ENCODE results near the gene HTR2C. TPM values are rescaled to one million over a fixed set of nuclear protein-coding genes. Genes with fewer than 3 reads are reported as not detected.

The HTR2C gene
- total RNA-seq, 4 donors from 2014 or later: not detected

DNA sequence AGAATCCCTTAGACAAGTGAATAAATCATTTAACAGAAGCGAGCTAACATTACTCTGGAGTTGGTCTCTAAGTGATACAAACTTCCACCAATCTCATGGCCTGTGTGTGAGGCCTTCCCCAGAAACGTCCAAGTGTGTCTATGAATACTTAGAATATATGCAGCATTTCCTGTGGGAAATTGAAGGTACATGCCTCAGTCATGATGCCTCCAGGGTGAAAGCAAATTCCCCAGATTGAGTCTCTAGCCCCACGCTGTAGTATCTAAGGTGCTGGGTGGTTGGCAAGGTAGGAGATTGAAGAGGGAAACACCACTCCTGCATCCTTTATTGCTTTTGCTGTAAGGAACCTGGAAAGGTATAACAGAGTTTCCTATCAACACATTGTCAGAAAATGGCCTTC lies 319.7 kb downstream of the HTR2C start:
- 43 to 49% methylated on average over 3 of the region's 3 CpGs for WGBS, 2 donors
- DNase-seq (ENCODE audit: low spot score in 2 of 2): no peak
- no peak overlapping the region for H3K4me3 ChIP-seq (ENCODE audit: low read depth, poor library complexity, severe bottlenecking)
- no peak for TF ChIP-seq CTCF (IDR thresholded peaks at IDR 0.05)
- intact Hi-C loops (cut with DNase I; ENCODE audit: low total_unique reads): no loop called here

GRCh38 chrX:114905251-114905650 lies 321.4 kb downstream of the HTR2C start:
- 52 to 66% methylated on average over 2 of the region's 2 CpGs for WGBS, 2 donors
- intact Hi-C loops (cut with DNase I; ENCODE audit: low total_unique reads): no loop called here
- no peak for TF ChIP-seq CTCF (IDR thresholded peaks at IDR 0.05)
- TF ChIP-seq POLR2A (IDR thresholded peaks at IDR 0.05): no peak

GRCh38 chrX:114906984-114907510 lies 323.2 kb downstream of the HTR2C start:
- WGBS, 2 donors: 60 to 71% methylated on average over 9 of the region's 9 CpGs
- intact Hi-C loops (cut with DNase I; ENCODE audit: low total_unique reads): no loop called here
- no peak for TF ChIP-seq POLR2A (IDR thresholded peaks at IDR 0.05)
- no peak for TF ChIP-seq CTCF (IDR thresholded peaks at IDR 0.05)
- no peak for DNase-seq (ENCODE audit: low spot score in 2 of 2)
- H3K4me3 ChIP-seq (ENCODE audit: low read depth, poor library complexity, severe bottlenecking): no peak overlapping the region

More at GRCh38 chrX:114905251-114905650, 321.4 kb downstream of the HTR2C start:
- H3K4me3 ChIP-seq (ENCODE audit: low read depth, poor library complexity, severe bottlenecking): no peak overlapping the region
- no peak for DNase-seq (ENCODE audit: low spot score in 2 of 2)

GRCh38 chrX:114924423-114924822 lies 340.5 kb downstream of the HTR2C start:
- 53 to 62% methylated on average over 3 of the region's 3 CpGs for WGBS, 2 donors
- no peak for TF ChIP-seq POLR2A (IDR thresholded peaks at IDR 0.05)
- no peak for DNase-seq (ENCODE audit: low spot score in 2 of 2)
- intact Hi-C loops (cut with DNase I; ENCODE audit: low total_unique reads): no loop called here
- no peak overlapping the region for H3K4me3 ChIP-seq (ENCODE audit: low read depth, poor library complexity, severe bottlenecking)

GRCh38 chrX:114924856-114925255 lies 341.0 kb downstream of the HTR2C start:
- TF ChIP-seq POLR2A (IDR thresholded peaks at IDR 0.05) (no peak), CTCF (IDR thresholded peaks at IDR 0.05) (no peak)
- no peak overlapping the region for H3K4me3 ChIP-seq (ENCODE audit: low read depth, poor library complexity, severe bottlenecking)
- no peak for DNase-seq (ENCODE audit: low spot score in 2 of 2)
- intact Hi-C loops (cut with DNase I; ENCODE audit: low total_unique reads): no loop called here

- TF ChIP-seq CTCF (IDR thresholded peaks at IDR 0.05) (no peak), POLR2A (IDR thresholded peaks at IDR 0.05) (no peak)
- intact Hi-C loops (cut with DNase I; ENCODE audit: low total_unique reads): no loop called here
- no peak for DNase-seq (ENCODE audit: low spot score in 2 of 2)
- no peak overlapping the region for H3K4me3 ChIP-seq (ENCODE audit: low read depth, poor library complexity, severe bottlenecking)
Measured at GRCh38 chrX:114930227-114930626, 346.3 kb downstream of the HTR2C start.

Data from lower leg skin (tissue), 4 donors.